GM18909 (cell line): ENCODE results near the gene CLEC12A.
"Not testable (repeated sequence)": the region's sequence is repeated elsewhere in the genome, so short reads cannot be mapped to it uniquely, and the experiment has no call there.

Source experiments
- ATAC-seq: cut with Tn5 transposase; IDR thresholded peaks from one replicate; pipeline ENCODE4 v1.9.1; 2021; ENCODE audit warnings: mild to moderate bottlenecking; ENCODE audit not compliant: unreplicated experiment, poor library complexity

CLEC12A gene

DNA sequence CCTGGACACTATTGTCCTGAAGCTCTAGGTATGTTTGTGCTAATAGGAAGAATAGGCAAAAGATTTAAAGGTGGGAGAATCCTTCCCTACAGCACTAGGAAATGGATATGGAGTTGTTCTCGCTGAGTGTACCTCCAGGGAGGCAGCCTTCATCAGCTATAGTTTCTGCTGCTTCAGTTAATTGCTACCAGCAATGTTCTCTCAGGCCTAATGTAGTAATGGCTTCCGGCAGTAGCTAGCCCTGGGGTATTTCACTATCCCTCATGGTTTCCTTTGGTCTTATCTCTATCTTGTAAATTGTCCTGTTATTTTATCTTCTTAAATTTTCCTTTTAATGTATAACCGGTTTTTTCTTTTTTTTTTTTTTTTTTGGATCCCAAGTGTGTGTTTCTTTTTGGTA is 9.3 kb upstream of the CLEC12A start:
- no peak for ATAC-seq

DNA sequence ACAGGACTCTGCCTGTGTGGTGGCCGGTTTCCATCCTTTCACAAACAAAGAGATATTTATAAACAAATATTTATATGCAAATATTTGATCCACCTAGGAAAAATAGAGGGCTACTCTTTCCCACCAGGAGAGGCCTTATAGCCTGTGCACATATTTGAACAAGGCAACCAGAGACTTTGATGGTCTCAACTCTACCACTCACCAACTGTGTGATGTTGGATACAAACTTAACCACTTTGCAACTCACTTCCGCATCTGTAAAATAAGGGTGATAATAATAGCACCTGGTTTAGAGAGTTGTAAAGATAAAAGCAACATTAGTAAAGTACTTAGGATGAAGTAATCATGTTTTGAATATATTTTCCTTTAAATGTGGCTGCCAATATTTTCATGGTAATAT is 1.5 kb upstream of the CLEC12A start:
- ATAC-seq = no peak

DNA sequence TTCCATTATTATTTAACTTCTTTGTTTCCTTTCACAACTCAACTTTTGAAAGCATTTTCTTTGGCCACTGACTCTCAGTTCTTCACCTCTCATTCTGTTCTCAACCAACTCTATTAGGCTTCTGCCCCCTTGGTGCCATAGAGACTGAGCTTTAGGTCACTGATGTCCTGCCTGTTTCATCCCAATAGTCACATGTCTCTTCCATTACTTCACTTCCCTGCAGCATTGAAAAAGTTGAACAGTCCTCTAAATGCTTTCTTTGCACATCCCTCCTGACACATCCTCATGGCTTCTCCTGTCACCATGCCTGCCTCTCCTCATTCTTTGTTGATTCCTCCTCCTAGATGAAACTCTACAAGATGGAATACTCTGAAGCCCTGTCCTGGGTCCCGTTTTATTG is 2.7 kb downstream of the CLEC12A start:
- ATAC-seq = no peak

DNA sequence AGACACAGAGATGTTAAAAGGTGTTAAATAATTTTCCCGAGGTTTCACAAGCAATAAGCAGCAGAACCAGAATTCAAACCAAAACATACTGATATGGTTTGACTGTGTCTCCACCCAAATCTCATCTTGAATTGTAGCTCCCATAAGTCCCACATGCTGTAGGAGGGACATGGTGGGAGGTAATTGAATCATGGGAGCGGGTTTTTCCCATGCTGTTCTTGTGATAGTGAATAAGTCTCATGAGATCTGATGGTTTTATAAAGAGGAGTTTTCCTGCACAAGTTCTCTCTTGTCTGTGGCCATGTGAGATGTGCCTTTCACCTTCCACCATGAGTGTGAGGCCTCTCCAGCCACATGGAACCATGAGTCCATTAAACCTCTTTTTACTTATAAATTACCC is 3.5 kb downstream of the CLEC12A start:
- ATAC-seq = not testable (repeated sequence)

DNA sequence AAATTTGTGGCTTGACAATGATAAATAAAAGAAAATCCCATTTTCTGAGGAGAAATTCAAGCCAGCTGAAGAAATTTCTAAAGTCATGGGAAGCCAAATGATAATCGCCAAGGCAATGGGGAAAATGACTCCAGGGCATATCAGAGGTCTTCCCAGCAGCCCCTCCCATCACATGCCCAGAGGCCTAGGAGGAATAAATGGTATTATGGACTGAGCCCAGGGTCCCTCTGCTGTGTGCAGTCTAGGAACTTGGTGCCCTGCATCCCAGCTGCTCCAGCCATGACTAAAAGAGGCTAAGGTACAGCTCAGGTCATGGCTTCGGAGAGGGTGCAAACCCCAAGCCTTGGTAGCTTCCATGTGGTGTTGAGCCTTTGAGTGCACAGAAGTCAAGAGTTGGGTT is 4.4 kb downstream of the CLEC12A start:
- ATAC-seq = no peak

DNA sequence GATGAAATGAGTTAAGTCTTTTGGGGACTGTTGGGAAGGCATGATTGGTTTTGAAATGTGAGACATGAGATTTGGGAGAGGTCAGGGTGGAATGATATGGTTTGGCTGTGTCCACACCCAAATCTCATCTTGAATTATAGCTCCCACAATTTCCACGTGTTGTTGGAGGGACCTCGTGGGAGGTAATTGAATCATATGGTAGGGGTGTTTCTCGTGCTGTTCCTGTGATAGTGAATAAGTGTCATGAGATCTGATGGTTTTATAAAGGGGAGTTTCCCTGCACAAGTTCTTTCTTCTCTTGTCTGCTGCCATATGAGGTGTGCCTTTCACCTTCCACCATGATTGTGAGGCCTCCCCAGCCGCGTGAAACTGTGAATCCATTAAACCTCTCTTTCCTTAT is 5.4 kb downstream of the CLEC12A start:
- not testable (repeated sequence) for ATAC-seq

DNA sequence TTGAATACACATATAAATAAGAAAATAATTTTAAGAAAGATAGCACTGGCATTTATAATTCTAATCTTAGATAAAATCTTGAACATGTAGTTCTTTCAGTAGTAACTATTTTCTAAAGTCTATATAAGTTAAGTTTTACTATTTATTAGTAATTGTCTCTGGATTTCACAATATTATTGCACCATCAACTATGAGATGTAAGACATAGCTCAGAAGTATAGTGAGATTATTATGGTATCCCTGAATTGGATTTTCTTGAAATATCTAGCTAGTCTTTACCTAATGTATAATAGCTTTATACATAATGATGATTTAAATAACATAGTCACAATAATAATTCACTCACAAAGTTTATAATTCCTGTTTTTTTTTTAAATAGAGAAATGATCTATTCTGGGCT is 6.7 kb downstream of the CLEC12A start:
- ATAC-seq = no peak

DNA sequence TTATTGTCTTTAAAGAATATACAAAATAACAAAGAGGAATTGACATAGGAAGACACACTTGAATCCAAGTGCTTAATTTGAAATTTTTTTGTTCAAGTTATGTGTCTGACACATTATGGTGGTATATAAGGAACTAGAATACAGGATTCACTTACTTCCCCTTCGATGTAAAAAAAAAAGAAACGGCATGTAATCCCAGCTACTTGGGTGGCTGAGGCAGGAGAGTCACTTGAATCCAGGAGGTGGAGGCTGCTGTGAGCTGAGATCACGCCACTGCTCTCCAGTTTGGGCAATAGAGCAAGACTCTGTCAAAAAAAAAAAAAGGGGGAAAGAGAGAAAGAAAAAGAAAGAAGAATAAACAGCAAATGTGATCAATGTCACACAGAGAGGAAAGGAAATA is 8.9 kb downstream of the CLEC12A start:
- ATAC-seq = no peak

DNA sequence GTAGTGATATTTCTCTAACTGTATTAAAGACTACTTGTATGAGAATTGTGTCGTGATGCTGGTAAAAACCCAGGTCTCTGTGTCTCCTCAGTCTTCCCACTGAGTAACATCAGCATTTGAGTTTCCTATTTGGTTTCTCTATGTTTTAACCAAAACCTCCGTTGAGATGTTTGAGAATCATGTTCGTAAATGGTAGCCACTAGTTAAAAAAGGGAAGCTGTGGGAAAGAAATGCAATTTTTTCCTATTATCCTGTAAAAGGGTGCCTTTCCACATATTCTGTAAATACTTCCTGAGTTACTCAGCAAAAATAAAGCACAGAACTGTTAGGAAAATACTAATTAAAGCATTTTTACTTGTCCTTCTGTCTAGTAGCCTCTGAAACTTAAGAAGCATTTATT is 20.7 kb downstream of the CLEC12A start:
- ATAC-seq = no peak

DNA sequence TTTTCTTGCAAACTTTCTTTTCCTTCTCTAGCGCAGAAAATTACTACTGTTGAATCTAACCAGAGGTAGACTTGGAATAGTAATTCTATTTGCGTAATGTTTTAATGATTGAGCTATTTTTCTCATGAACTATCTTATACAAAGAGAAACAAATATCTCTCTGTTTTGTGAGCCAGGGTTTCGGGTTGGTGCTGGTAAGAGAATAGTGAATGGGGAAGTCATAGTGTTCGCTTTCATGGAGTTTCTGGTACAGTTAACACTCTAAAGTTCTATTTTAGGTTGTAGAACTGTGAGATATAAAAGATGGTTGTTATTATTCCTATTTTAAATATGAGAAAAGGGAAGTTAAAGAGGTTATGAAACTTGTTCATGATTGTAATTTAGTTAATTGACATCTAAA is 21.1 kb downstream of the CLEC12A start:
- ATAC-seq = no peak

DNA sequence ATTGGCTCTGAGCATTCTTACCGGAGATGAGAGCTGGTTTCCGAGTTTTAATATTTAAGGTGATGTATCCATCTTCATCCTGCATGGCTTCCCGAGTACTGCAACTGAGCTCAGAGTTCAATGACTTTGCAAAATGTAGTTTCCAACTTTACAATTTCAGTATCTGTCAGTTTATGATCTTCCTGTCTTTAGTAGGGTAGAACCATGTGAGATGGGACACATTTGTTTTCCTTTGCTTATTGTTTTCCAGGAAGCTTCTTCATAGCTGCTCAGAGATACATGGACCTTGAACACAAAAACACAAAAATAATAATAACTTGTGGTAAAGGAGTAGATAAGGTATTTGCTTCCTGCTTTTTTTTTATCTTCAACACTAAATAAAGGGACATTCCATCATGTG is 27.8 kb downstream of the CLEC12A start, which contains the start of gene CLEC1B:
Gene CLEC1B (minus strand): TSS at position 106 of the 400 bp plus-strand sequence. CDS start 21 bp downstream, at position 85.
- ATAC-seq = no peak

DNA sequence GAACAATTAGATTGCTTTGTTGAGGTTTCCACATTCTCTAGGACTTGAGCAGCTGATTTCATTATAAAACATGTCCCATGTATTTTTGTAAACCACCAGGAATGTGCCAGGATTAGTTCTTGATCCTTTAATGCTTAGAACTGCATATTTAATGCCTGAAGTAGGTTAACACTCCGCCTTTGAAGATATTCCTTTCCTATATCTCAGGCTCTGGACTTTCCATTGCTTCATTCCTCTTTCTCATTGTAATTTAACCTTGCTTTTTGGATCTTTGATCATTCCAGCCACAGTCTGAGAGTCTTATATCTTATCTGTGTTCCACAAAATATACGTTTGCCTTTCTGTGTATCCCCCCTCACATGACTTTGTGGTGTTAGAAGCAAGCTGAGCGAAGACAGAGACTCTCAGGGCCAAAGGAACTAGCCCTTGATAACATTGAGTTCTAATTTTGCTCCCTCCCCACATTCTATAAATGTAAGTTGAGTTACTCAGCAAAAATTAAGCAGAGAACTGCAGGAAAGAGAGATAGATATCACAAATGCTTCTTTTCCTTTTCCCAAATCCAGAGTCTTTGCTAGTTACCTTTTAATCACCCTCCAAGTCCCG is 30.1 kb downstream of the CLEC12A start:
- no peak for ATAC-seq

DNA sequence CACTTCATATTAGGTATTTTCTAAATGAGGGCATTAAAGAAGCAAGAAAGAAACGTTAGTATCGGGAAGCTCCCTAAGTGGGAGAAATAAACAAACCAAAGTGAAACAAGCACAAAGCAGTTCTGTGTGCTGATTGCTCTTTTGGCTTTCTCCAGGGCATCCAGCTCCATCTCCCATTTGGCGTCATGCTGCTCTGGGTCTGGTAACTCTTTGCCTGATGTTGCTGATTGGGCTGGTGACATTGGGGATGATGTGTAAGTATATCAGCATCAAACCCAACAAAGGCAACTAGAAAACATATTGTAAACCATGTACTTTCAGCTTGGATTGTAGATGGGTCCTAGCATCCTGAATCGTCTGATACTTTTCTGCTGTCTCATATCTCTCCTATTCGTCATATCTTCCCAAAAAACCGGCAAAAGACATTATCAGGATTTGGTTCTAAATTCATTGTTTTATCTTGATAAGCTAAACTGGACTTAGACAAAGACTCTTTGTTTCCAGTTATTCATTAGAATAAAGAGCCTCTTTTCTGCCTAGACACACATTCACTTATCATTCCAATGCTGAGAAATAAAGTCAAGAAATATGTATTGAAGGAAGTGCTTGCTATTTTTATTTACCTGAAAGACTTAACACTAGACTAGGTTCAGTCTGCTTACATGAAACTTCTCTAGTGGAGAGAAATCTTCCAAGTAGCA is 41.6 kb downstream of the CLEC12A start:
- no peak for ATAC-seq

DNA sequence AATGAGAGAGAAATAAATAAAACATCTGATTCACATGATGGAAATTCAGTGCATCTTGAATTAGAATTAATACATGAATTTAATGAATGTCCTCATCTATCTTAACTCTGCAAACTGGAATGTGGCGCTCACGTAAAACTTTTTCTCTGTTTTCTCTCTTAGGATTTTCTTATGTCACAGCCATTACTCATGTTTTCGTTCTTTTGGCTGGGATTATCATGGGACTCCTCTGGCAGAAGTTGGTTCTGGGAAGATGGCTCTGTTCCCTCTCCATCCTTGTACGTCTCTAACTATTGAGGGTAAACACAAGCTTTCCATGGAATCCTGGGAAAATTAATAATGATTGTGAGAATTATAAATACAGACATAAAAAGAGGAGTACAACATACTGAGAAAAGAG is 44.2 kb downstream of the CLEC12A start:
- ATAC-seq = no peak

DNA sequence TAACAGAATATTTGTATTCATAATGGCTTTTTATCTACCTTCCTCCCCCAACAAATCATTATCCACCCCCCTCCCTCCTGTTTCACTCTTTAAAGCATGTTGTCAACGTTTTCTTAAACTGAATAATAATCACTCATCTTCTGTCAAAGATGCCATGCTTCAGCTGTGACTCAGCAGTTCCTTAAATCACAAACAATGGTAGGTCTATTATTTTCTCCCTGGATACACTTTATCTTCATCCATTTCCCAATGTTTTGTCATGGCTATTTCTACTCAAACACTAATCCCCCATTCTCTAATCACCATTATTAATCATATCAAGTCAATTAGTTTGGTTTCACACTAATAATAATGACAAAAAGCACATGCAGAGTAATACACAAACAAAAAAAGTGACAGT is 45.7 kb downstream of the CLEC12A start:
- no peak for ATAC-seq

DNA sequence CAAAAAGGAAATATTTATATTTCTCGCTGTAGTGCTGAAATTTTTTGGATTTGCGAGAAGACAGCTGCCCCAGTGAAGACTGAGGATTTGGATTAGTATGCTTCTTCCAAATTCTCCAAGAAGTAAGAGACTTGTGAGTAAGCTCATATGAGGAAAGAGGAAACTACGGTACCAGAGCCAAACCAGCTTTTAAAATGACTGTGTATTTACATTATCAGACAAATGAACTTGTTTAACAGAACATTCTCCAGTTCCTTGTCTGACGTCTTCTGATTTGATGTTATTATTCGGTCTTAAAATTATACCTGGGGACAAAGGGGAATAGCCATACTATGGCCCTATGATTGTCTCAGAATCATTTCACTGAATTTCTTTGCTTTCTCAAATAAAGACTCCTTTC is 47.2 kb downstream of the CLEC12A start:
- ATAC-seq = no peak

DNA sequence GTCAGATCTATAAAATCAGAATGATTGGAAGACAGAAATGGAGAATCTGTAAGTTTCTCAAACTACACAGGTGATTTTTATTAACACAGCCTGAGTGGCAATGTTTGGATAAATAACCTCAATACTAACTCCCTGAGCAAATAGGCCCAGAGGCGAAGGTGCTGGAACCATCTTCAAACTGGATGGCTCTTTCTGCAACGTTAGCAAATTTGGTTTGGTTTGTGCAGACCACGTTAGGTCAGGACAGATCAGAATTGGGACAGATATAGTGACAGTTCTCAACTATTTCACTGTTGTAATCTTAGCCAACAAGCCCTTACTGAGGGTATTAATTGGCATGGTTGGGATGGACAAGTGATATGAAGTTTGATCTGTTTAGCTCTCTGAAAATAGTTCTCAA is 50.1 kb downstream of the CLEC12A start:
- no peak for ATAC-seq

DNA sequence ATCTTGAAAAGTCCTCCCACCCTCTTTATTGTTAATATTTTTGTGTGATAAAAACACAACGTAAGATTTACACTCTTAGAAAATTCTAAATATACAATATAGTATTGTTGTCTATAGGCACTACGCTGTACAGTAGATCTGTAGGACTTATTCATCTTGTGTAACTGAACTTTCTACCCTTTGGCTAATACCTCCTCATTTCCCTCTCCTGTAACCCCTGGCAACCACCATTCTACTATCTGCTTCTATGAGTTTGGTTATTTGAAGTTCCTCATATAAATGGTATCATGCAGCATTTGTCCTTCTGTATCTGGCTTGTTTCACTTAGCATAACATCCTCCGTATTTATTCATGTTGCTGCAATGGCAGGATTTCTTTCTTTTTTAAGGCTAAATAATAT is 54.0 kb downstream of the CLEC12A start:
- no peak for ATAC-seq

DNA sequence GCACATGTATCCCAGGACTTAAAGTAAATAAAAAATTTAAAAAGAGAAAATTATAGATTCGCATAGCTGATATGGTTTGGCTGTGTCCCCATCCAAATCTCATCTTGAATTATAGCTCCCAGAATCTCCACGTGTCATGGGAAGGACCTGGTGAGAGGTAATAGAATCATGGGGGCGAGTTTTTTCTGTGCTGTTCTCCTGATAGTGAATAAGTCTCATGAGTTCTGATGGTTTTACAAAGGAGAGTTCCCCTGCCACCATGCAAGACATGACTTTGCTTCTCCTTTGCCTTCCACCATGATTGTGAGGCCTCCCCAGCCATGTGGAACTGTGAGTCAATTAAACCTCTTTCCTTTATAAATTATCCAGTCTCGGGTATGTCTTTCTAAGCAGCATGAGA is 55.5 kb downstream of the CLEC12A start:
- not testable (repeated sequence) for ATAC-seq

DNA sequence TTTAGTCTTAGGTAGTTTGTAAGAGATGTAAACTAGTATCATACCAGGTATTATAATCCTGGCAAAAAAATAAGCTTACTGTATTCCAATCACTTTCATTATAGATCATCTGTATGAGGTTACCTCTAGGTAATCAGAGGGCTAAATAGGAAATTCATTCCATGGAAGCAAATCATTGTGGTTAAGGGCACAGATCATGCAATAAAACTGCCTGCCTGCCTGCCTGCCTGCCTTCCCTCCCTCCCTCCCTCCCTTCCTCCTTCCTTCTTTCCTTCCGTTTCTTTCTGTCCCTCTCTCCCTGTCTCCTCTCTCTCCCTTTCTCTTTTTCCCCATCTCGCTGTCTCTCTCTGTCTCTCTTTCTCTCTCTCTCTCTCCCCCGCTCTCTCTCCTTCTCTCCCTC is 56.1 kb downstream of the CLEC12A start:
- ATAC-seq = no peak

DNA sequence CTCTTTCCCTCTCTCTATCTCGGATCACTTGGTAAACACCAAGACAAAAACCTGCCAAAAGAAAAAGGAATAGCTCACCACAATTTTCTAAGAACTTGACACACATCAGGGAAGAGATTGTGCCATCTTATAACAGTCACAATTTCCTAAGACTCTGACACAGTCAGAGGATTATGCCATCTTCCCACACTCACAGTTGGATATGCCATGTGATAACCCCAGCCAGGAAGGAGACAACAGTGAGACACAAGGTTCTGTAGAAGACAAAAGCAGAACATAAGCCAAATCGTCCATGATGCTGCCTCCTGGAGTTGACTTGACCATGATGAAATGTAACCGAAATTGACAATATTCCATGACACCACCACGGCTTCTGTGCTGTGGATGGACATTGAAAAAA is 56.5 kb downstream of the CLEC12A start:
- no peak for ATAC-seq

DNA sequence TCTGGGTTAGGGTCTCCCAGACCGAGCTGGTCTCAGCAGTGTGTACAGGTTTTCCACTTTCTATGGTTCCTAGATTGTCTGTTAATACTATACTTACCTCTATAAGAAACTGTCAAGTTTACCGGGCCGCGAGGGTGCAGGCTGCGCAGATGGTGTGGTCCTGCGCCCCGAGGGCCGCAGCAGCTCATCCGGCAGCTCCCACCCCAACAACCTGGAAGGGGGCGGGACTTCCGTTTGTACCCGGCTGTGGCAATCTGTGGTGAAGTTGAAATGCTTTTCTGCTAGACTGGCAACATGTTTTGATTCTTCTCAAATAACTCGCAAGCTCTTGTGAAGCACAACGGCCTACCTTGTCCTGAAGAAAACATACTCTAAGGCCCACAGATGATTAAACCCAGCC is 59.2 kb downstream of the CLEC12A start, which contains the start of gene CLEC9A:
Gene CLEC9A (plus strand): TSS at position 237 of the 400 bp plus-strand sequence. CDS start 22,006 bp downstream, outside the sequence.
- ATAC-seq = no peak
